HEK293 (cell line): ENCODE results near the gene PIP4K2A.

ENCODE experiments used
- CTCF ChIP-seq: fragments of 450-650 bp; formaldehyde crosslinking; IDR thresholded peaks from 2 replicates; pipeline ENCODE4 v1.5.1; 2016; ENCODE audit warnings: missing biosample characterization, missing genetic modification characterization
- MYNN ChIP-seq: fragments of 450-650 bp; formaldehyde crosslinking; IDR thresholded peaks from 2 replicates; pipeline ENCODE4 v1.5.1; 2016; ENCODE audit warnings: missing biosample characterization, missing genetic modification characterization, borderline replicate concordance
- REST ChIP-seq: fragments of 450-650 bp; formaldehyde crosslinking; IDR thresholded peaks from 2 replicates; pipeline ENCODE4 v1.5.1; 2016; ENCODE audit warnings: missing biosample characterization, missing genetic modification characterization
- ZNF549 ChIP-seq: fragments of 450-650 bp; IDR thresholded peaks from 2 replicates; pipeline ENCODE4 v1.5.1; 2018; ENCODE audit warnings: missing biosample characterization, missing genetic modification characterization, mild to moderate bottlenecking, inconsistent platforms, moderate library complexity
- ZNF785 ChIP-seq: fragments of 450-650 bp; formaldehyde crosslinking; IDR thresholded peaks from 2 replicates; pipeline ENCODE4 v1.5.1; 2016; ENCODE audit warnings: missing biosample characterization, missing genetic modification characterization

DNA sequence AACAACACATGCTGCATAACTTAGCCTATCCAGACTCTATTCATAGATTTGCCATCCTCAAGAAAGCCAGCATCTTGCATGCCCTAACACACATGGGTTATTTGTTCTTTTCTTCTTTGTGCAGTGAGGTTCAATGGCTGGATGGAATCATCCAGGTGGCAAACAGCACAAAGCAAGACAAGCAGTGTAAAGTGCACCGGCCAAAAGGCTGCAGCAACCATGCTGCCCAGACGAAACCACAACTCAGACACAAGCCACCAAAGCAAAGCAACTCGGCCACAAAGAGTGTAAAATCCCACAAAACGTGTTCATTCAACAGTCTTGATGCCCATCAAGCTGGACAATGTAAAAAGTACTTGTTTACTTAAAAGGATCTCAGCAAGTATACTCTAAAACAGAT is 76.9 kb downstream of the PIP4K2A start:
- TF ChIP-seq MYNN (tag by site-specific recombination) (no peak), ZNF785 (tag by site-specific recombination) (no peak), ZNF549 (tag by site-specific recombination) (no peak), CTCF (tag by site-specific recombination) (no peak), REST (no peak)
